ENCODE measurements around the gene FFAR2. TPM values are rescaled to one million over a fixed set of nuclear protein-coding genes. Genes with fewer than 3 reads are reported as not detected.
"Not testable (repeated sequence)": the region's sequence is repeated elsewhere in the genome, so short reads cannot be mapped to it uniquely, and the experiment has no call there.

FFAR2 gene
- total and polyA plus RNA-seq, 9 of the 15 experiments (the other 6 are each of a cell fraction or from before 2014, with no cell fraction given) = not detected

- BruUV-seq (replicated peaks) = no TSS peak
- no peak overlapping the region for H3K4me3 ChIP-seq
- no peak overlapping the region for H3K4me2 ChIP-seq (ENCODE audit: insufficient read depth, low read length)
- H2AFZ ChIP-seq (ENCODE audit: low read depth, low read length) = no peak overlapping the region
- no peaks in the 10 kb centered on the region for H3K36me3 ChIP-seq (ENCODE audit: control insufficient read depth, insufficient read depth, low read length)
- ATAC-seq (no peak), DNase-seq (ENCODE audit: extremely low read depth in 1 of 4, low spot score in 3 of 4) (no peak), FAIRE-seq (no peak)
- WGBS (ENCODE audit: insufficient coverage, low coverage, missing lambda C conversion rate) = 6% methylated on average over 11 of the region's 11 CpGs
- H3K9me3 ChIP-seq (replicated peaks; ENCODE audit: control insufficient read depth, insufficient read depth, low read depth, low read length) = no peaks in the 10 kb centered on the region
- intact Hi-C loops (cut with micrococcal nuclease) = no loop called here
- POLR2A ChIA-PET = interaction anchor here (0.6 to 2.1 kb wide), 3 partner anchors 9 to 12 kb away, joined by 3 to 7 read pairs (median 3); no protein-coding TSS in a partner anchor
- peaks cover 0 to 7% of the 10 kb centered on the region in 2 experiments; a peak in 2 of 5 replicates for H3K4me1 ChIP-seq (replicated peaks in 1 of 2; ENCODE audit: control insufficient read depth in 2 of 2, insufficient read depth in 2 of 2, low read length in 2 of 2)
- H3K27me3 ChIP-seq (ENCODE audit: control insufficient read depth in 2 of 2, insufficient read depth in 2 of 2, low read length in 2 of 2) = peaks cover 44 to 65% of the 10 kb centered on the region in 2 experiments; a peak in 4 of 5 replicates
- CTCF ChIA-PET (ENCODE audit: low intra/inter-chr PET ratio) = no interaction called here
- H3K9ac ChIP-seq (ENCODE audit: insufficient read depth in 1 of 2, low read depth in 2 of 2, low read length in 2 of 2) = no peak overlapping the region
- 0 out of 2 replicates have a peak, but pooled peaks cover 4% of the 10 kb centered on the region for H4K20me1 ChIP-seq (replicated peaks; ENCODE audit: control insufficient read depth, insufficient read depth, low read length)
- no peak overlapping the region for H3K27ac ChIP-seq (ENCODE audit: extremely low read depth, low read depth, low read length)
- in situ Hi-C loops (cut with MboI) = no loop called here
- H3K9me1 ChIP-seq (ENCODE audit: control insufficient read depth, insufficient read depth, low read length) = no peaks in the 10 kb centered on the region
- H3K79me2 ChIP-seq (ENCODE audit: control insufficient read depth, insufficient read depth, low read length) = no peaks in the 10 kb centered on the region
- TF ChIP-seq POLR2H (tag; IDR thresholded peaks at IDR 0.05; ENCODE audit: low read depth) (no peak), EZH2 (IDR thresholded peaks at IDR 0.05; ENCODE audit: borderline replicate concordance, low read depth, low read length) (peak; percentile 63; the same call in 1 of the 2 replicates), BRCA1 (IDR thresholded peaks at IDR 0.05) (no peak), BRCA1 (CRISPR knock-in tag; IDR thresholded peaks at IDR 0.05) (no peak), NBN (IDR thresholded peaks at IDR 0.05; ENCODE audit: low read depth) (no peak), SMARCE1 (IDR thresholded peaks at IDR 0.05) (no peak), SREBF2 (CRISPR knock-in tag; IDR thresholded peaks at IDR 0.05) (no peak), CTCF (IDR thresholded peaks at IDR 0.05 in 2 of 3, conservative IDR thresholded peaks at IDR 0.05 in 1 of 3; ENCODE audit: insufficient read depth in 2 of 3, low read depth in 1 of 3, low read length in 3 of 3) (no peak)
- TF ChIP-seq, protein P1, sequence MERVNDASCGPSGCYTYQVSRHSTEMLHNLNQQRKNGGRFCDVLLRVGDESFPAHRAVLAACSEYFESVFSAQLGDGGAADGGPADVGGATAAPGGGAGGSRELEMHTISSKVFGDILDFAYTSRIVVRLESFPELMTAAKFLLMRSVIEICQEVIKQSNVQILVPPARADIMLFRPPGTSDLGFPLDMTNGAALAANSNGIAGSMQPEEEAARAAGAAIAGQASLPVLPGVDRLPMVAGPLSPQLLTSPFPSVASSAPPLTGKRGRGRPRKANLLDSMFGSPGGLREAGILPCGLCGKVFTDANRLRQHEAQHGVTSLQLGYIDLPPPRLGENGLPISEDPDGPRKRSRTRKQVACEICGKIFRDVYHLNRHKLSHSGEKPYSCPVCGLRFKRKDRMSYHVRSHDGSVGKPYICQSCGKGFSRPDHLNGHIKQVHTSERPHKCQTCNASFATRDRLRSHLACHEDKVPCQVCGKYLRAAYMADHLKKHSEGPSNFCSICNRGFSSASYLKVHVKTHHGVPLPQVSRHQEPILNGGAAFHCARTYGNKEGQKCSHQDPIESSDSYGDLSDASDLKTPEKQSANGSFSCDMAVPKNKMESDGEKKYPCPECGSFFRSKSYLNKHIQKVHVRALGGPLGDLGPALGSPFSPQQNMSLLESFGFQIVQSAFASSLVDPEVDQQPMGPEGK (CRISPR knock-in tag; IDR thresholded peaks at IDR 0.05; ENCODE audit: borderline replicate concordance) = no peak
These were observed 26.7 kb upstream of the FFAR2 start for GRCh38 chr19:35421362-35421761.

DNA sequence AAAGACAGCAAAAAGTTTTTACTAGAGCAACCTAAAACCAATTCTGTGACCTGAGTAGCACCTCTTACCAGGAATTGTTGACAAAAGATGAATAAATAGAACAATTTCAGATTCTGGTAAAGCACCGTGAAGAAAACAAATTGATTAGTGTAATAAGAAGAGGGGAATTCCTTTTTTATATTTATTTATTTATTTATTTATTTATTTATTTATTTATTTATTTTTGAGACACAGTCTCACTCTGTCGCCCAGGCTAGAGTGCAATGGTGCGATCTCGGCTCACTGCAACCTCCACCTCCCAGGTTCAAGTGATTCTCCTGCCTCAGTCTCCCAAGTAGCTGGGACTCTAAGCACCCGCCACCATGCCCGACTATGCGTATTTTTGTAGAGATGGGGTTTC lies 24.7 kb upstream of the FFAR2 start:
- Histone ChIP-seq H3K27me3 (ENCODE audit: control insufficient read depth in 2 of 2, insufficient read depth in 2 of 2, low read length in 2 of 2) (peaks cover 28 to 47% of the 10 kb centered on the region in 2 experiments; a peak in 4 of 5 replicates), H3K4me1 (replicated peaks in 1 of 2; ENCODE audit: control insufficient read depth in 2 of 2, insufficient read depth in 2 of 2, low read length in 2 of 2) (peaks cover 6 to 20% of the 10 kb centered on the region in 2 experiments; a peak in 4 of 5 replicates)
- ATAC-seq; in situ Hi-C loops (cut with MboI); FAIRE-seq; CTCF ChIA-PET (ENCODE audit: low intra/inter-chr PET ratio); H2AFZ ChIP-seq (ENCODE audit: low read depth, low read length); H3K9me1 ChIP-seq (ENCODE audit: control insufficient read depth, insufficient read depth, low read length); H3K4me3 ChIP-seq; H3K36me3 ChIP-seq (ENCODE audit: control insufficient read depth, insufficient read depth, low read length); H3K4me2 ChIP-seq (ENCODE audit: insufficient read depth, low read length); BruUV-seq (replicated peaks); H3K9me3 ChIP-seq (replicated peaks; ENCODE audit: control insufficient read depth, insufficient read depth, low read depth, low read length); H4K20me1 ChIP-seq (replicated peaks; ENCODE audit: control insufficient read depth, insufficient read depth, low read length); intact Hi-C loops (cut with micrococcal nuclease); H3K9ac ChIP-seq (ENCODE audit: insufficient read depth in 1 of 2, low read depth in 2 of 2, low read length in 2 of 2); H3K27ac ChIP-seq (ENCODE audit: extremely low read depth, low read depth, low read length); H3K79me2 ChIP-seq (ENCODE audit: control insufficient read depth, insufficient read depth, low read length); DNase-seq (ENCODE audit: extremely low read depth in 1 of 4, low spot score in 3 of 4): not testable (repeated sequence)
- POLR2A ChIA-PET = interaction anchor here (0.5 to 0.8 kb wide), 3 partner anchors 11 to 96 kb away, joined by 3 to 4 read pairs (median 3); no protein-coding TSS in a partner anchor
- WGBS (ENCODE audit: insufficient coverage, low coverage, missing lambda C conversion rate) = 27% methylated on average over 7 of the region's 7 CpGs
